Epithelial cell of esophagus (primary cell): ENCODE data around the gene TTC34.

Source experiments
- DNase-seq: peaks from one replicate; pipeline ENCODE4 v3.0.0; 2010; ENCODE audit warnings: low read depth
- H3K4me3 ChIP-seq: 2 replicates; pipeline ENCODE4 v1.5.1; 2011; ENCODE audit warnings: mild to moderate bottlenecking, low read length, control low read depth
- CTCF ChIP-seq: IDR thresholded peaks from 2 replicates; pipeline ENCODE4 v1.5.1; 2011; ENCODE audit warnings: low read depth, mild to moderate bottlenecking, low read length, control low read depth, inconsistent platforms; ENCODE audit not compliant: insufficient read depth; ENCODE audit errors: missing control alignments

Gene TTC34

GRCh38 chr1:2639203-2639602 lies 162.3 kb downstream of the TTC34 start:
- no peak for TF ChIP-seq CTCF
- no peak overlapping the region for H3K4me3 ChIP-seq
- no peak for DNase-seq

GRCh38 chr1:2638466-2639115 lies 162.9 kb downstream of the TTC34 start:
- DNase-seq, result no peak
- no peak overlapping the region for H3K4me3 ChIP-seq
- no peak for TF ChIP-seq CTCF

GRCh38 chr1:2637442-2638145 lies 163.9 kb downstream of the TTC34 start:
- no peak for DNase-seq
- no peak for TF ChIP-seq CTCF
- no peak overlapping the region for H3K4me3 ChIP-seq

GRCh38 chr1:2636733-2637132 lies 164.8 kb downstream of the TTC34 start:
- no peak overlapping the region for H3K4me3 ChIP-seq
- TF ChIP-seq CTCF, result no peak
- peak; percentile 57 for DNase-seq

- DNase-seq, result no peak
- no peak for TF ChIP-seq CTCF
- no peak overlapping the region for H3K4me3 ChIP-seq
These were observed 166.0 kb downstream of the TTC34 start for GRCh38 chr1:2635361-2636010.

GRCh38 chr1:2633936-2634491 lies 167.5 kb downstream of the TTC34 start:
- no peak for DNase-seq
- H3K4me3 ChIP-seq, result no peak overlapping the region
- TF ChIP-seq CTCF, result no peak
